Peyer's patch (tissue), 4 donors: ENCODE data around the gene UBE2F. TPM values are rescaled to one million over a fixed set of nuclear protein-coding genes. Genes with fewer than 3 reads are reported as not detected.
A peak's percentile ranks its signal among the peaks of the same experiment; 100 is the strongest.

ENCODE experiments used
- DNase-seq, 3 donors: peaks; one replicate each; pipeline ENCODE4 v3.0.0-alpha.2; 2017 to 2019
- H3K27ac ChIP-seq, 4 donors: fragments of 200-600 bp; sonication (generic); one replicate each; pipeline ENCODE4 v1.5.1; 2016 to 2019
- H3K27me3 ChIP-seq, 2 donors: fragments of 200-600 bp; sonication (generic); one replicate each; pipeline ENCODE4 v1.5.1; 2019
- H3K36me3 ChIP-seq, 3 donors: fragments of 200-600 bp; sonication (generic); one replicate each; pipeline ENCODE4 v1.5.1; 2016 to 2019
- H3K4me1 ChIP-seq, 4 donors: fragments of 200-600 bp; sonication (generic); one replicate each; pipeline ENCODE4 v1.5.1; 2016 to 2019
- H3K4me3 ChIP-seq, 4 donors: fragments of 200-600 bp; sonication (generic); 1 replicate in 3 of 4; 2 replicates in 1 of 4; pipeline ENCODE4 v1.5.1; 2016 to 2019; ENCODE audit warnings: mild to moderate bottlenecking in 1 of 4
- H3K9me3 ChIP-seq, 4 donors: fragments of 200-600 bp; sonication (generic); one replicate each; pipeline ENCODE4 v1.5.1; 2016 to 2019; ENCODE audit warnings: mild to moderate bottlenecking in 1 of 4
- POLR2A ChIP-seq, 2 donors: fragments of 450-650 bp; IDR thresholded peaks; one replicate each; pipeline ENCODE4 v1.5.1; 2017; ENCODE audit warnings: antibody characterized with exemption in 2 of 2, mild to moderate bottlenecking in 2 of 2, moderate library complexity in 2 of 2
- total RNA-seq, 4 donors: library from RNA; depleted of rRNA; stranded (reverse); fragments of >200 nt; gene quantifications; one replicate each; pipeline ENCODE4 v1.1.0, GENCODE V29; 2016
- TF ChIP-seq, protein P1 (sequence below), 6 experiments: fragments of 450-650 bp in 4 of 6; fragments of 200-600 bp in 2 of 6; sonication (generic) in 1 of 6; IDR thresholded peaks; one replicate each; pipeline ENCODE4 v1.5.1; 2017 to 2019; ENCODE audit warnings: antibody characterized with exemption in 6 of 6, mild to moderate bottlenecking in 3 of 6, moderate library complexity in 1 of 6

The UBE2F gene
- total RNA-seq, 4 donors from 2014 or later = 21.5 to 67.7 (median 50.3) TPM

DNA sequence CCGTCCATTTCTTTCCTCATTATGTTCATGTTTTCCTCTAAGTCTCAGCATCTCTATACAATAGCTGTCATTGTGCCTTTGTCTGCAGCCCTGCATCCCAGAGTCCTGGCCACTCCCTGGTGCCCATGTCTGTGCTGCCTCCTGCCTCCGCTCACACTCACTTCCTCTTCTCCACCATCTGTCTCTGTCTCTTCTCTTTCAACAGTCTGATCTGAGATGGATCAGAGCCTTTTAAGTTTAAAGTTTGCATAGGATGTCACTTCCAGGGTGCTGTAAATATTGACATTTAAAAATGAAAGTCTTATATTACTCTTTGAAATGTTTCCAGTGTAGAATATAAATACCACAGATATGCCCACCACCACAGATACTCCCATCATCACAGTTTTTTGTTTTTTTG is 42.7 kb downstream of the UBE2F start:
- TF ChIP-seq, protein P1, sequence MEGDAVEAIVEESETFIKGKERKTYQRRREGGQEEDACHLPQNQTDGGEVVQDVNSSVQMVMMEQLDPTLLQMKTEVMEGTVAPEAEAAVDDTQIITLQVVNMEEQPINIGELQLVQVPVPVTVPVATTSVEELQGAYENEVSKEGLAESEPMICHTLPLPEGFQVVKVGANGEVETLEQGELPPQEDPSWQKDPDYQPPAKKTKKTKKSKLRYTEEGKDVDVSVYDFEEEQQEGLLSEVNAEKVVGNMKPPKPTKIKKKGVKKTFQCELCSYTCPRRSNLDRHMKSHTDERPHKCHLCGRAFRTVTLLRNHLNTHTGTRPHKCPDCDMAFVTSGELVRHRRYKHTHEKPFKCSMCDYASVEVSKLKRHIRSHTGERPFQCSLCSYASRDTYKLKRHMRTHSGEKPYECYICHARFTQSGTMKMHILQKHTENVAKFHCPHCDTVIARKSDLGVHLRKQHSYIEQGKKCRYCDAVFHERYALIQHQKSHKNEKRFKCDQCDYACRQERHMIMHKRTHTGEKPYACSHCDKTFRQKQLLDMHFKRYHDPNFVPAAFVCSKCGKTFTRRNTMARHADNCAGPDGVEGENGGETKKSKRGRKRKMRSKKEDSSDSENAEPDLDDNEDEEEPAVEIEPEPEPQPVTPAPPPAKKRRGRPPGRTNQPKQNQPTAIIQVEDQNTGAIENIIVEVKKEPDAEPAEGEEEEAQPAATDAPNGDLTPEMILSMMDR (IDR thresholded peaks at IDR 0.05) = no peak
- no peak for TF ChIP-seq POLR2A (IDR thresholded peaks at IDR 0.05)
- no peak for DNase-seq
- Histone ChIP-seq H3K36me3 (no peaks in the 10 kb centered on the region), H3K27me3 (no peaks in the 10 kb centered on the region), H3K4me3 (no peak overlapping the region), H3K9me3 (no peaks in the 10 kb centered on the region), H3K27ac (no peak overlapping the region), H3K4me1 (no peaks in the 10 kb centered on the region)

DNA sequence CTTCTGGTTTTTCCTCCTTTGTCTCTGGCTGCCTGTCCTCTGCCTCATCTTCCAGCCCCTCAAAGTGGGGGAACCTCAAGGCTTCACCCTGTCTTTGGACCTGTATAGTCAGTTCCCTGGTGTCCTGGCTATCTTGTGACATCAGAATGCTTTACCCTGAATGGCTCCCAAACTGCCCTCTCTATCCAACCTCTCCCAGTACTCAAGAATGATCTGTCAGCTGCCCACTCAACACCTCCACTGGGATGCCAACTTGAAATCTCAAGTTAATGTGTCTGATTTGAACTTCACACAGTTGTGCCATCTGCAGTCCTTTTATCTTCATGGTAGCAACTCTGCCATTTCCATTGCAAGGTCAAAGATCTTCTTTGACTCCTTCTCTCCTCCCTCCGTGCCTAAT is 43.8 kb downstream of the UBE2F start:
- Histone ChIP-seq H3K9me3 (no peaks in the 10 kb centered on the region), H3K27ac (no peak overlapping the region), H3K27me3 (no peaks in the 10 kb centered on the region), H3K4me3 (no peak overlapping the region), H3K4me1 (no peaks in the 10 kb centered on the region), H3K36me3 (no peaks in the 10 kb centered on the region)
- no peak for DNase-seq
- no peak for TF ChIP-seq POLR2A (IDR thresholded peaks at IDR 0.05)
- TF ChIP-seq, protein P1 (IDR thresholded peaks at IDR 0.05) = no peak

DNA sequence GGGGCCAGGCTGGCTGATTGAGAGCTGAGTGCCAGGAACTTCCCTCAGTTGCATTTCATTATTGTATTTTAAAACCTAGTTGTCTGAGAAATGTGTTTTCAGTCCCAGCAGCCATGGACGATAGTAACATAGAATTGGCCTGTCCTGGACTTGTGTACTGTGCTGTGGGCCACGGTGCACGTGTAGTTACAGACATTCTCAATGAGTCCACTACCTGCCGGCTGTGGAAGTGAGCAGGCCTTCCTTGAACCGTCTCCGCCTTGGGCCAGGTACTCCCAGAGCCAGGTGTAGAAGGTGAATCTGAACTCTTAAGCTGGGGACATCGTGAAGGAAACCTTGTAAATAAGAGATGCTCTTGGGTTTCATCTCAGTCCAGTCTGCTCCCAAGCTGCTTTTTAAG is 47.0 kb downstream of the UBE2F start:
- Histone ChIP-seq H3K4me3 (no peak overlapping the region), H3K27me3 (no peaks in the 10 kb centered on the region), H3K9me3 (no peaks in the 10 kb centered on the region), H3K4me1 (no peaks in the 10 kb centered on the region), H3K36me3 (peaks cover 0 to 8% (median 0%) of the 10 kb centered on the region in 3 donors), H3K27ac (no peak overlapping the region)
- no peak for TF ChIP-seq POLR2A (IDR thresholded peaks at IDR 0.05)
- TF ChIP-seq, protein P1 (IDR thresholded peaks at IDR 0.05) = no peak
- DNase-seq = no peak

DNA sequence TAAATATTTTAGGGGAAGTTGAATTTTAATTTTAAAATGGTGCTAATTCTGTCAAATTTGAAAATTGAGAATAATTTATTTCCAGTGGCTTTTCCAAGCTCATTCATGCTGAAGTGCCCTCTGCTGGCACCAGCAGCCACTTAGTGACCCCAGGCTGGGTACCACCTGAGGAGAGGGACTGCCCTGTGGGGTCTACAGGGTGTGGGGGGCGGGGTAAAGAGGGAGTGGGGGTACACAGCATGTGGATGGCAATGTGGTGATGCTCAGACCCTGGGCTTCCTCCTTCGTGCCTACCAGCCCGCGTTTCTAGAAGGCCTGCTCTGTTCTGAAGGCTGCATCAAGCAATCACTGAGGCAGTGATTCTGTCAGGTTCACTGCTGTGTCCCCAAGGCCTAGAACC is 48.9 kb downstream of the UBE2F start:
- TF ChIP-seq, protein P1 (IDR thresholded peaks at IDR 0.05) = peak in 2 of 6 experiments; percentile 4 to 7
- TF ChIP-seq POLR2A (IDR thresholded peaks at IDR 0.05) = no peak

DNA sequence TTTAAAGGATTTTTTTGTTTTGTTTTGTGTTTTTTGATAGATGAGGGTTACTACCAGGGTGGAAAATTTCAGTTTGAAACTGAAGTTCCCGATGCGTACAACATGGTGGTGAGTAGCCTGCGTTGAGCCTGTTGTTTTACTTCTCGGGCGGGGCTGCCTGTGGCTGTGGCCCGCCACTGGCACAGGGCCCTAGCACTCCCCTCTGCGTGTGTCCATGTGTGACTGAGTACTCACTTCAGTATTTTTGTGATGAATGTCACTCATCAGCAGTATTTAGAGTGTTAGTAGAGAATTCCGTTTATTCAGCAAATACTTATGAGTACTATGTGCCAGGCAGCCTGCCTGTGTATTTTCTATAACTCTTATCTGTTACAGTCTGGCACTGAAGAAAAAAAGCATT is 49.7 kb downstream of the UBE2F start:
- H3K27me3 ChIP-seq = no peaks in the 10 kb centered on the region
- H3K4me3 ChIP-seq = no peak overlapping the region
- no peak for DNase-seq
- TF ChIP-seq, protein P1 (IDR thresholded peaks at IDR 0.05) = no peak
- no peak for TF ChIP-seq POLR2A (IDR thresholded peaks at IDR 0.05)
- H3K27ac ChIP-seq = no peak overlapping the region
- no peaks in the 10 kb centered on the region for H3K9me3 ChIP-seq
- H3K36me3 ChIP-seq = peaks cover 0 to 15% (median 0%) of the 10 kb centered on the region in 3 donors
- no peaks in the 10 kb centered on the region for H3K4me1 ChIP-seq

More for the DNA sequence above, 48.9 kb downstream of the UBE2F start:
- Histone ChIP-seq H3K9me3 (no peaks in the 10 kb centered on the region), H3K36me3 (peaks cover 0 to 9% (median 0%) of the 10 kb centered on the region in 3 donors), H3K4me3 (no peak overlapping the region), H3K27ac (no peak overlapping the region), H3K4me1 (no peaks in the 10 kb centered on the region), H3K27me3 (no peaks in the 10 kb centered on the region)
- no peak for DNase-seq

DNA sequence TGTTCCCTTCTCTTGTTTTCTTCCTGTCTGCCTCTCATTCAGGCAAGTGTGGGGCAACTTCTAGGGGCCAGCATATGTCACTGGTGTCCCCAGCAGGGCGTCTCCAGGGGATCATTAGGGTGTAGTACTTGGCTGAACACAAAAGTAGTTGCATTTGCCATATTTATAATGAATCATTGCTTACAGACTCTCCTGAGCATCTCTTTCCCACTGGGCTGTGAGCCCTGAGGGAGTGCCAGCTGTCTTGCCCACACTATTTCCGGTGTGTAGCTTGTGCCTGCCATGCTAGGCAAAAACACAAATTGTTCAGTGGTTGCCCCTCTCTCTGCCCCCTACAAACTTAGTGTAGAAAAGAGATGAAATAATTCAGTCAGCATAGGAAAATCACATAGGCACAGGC is 53.1 kb downstream of the UBE2F start:
- H3K27me3 ChIP-seq = no peaks in the 10 kb centered on the region
- H3K9me3 ChIP-seq = no peaks in the 10 kb centered on the region
- TF ChIP-seq, protein P1 (IDR thresholded peaks at IDR 0.05) = no peak
- TF ChIP-seq POLR2A (IDR thresholded peaks at IDR 0.05) = no peak
- DNase-seq = no peak
- H3K27ac ChIP-seq = no peak overlapping the region
- no peak overlapping the region for H3K4me3 ChIP-seq
- peaks cover 0 to 15% (median 0%) of the 10 kb centered on the region in 3 donors for H3K36me3 ChIP-seq
- no peaks in the 10 kb centered on the region for H3K4me1 ChIP-seq
